ENCODE results near the gene ATP1A4. TPM values are rescaled to one million over a fixed set of nuclear protein-coding genes. Genes with fewer than 3 reads are reported as not detected.

Gene ATP1A4
- total and polyA plus RNA-seq, 2 of the 8 experiments (the other 6 are each of a cell fraction or from before 2014, with no cell fraction given), result 0.48 to 0.61 TPM

GRCh38 chr1:160127381-160127780, 24.0 kb upstream of the ATP1A4 start (continued):
- TF ChIP-seq CHD7 (IDR thresholded peaks at IDR 0.05; ENCODE audit: insufficient replicate concordance, low read length) (no peak), RBBP5 (IDR thresholded peaks at IDR 0.05; ENCODE audit: borderline replicate concordance, low read depth, low read length) (no peak)
